HG02759 (cell line): ENCODE measurements around the gene HAO1.
"Not testable (repeated sequence)": the region's sequence is repeated elsewhere in the genome, so short reads cannot be mapped to it uniquely, and the experiment has no call there.

Experiments used
- ATAC-seq: cut with Tn5 transposase; IDR thresholded peaks from one replicate; pipeline ENCODE4 v1.9.1; 2021; ENCODE audit warnings: mild to moderate bottlenecking, moderate library complexity; ENCODE audit not compliant: unreplicated experiment

The HAO1 gene

DNA sequence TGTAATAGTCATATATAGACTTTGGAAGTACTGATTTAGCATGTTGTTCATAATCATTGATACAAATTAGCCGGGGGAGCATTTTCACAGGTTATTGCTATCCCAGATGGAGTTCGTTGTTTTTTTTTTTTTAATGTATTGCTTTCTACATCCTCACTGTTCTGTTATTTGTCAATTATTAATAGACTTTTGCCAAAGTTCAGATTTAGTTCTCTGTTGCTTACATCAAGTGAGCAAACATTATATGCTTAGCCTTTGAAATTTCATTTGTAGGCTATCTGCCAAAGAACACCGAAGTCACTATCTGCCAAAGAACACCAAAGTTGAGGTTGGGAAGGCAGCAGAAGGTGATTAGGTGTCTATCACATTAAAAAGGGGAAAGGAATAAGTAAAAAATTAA, at the start of gene HAO1:
TSS of gene HAO1 (minus strand) at position 118 of the 400 bp plus-strand sequence. CDS start at position 82, 36 bp downstream.
- no peak for ATAC-seq

DNA sequence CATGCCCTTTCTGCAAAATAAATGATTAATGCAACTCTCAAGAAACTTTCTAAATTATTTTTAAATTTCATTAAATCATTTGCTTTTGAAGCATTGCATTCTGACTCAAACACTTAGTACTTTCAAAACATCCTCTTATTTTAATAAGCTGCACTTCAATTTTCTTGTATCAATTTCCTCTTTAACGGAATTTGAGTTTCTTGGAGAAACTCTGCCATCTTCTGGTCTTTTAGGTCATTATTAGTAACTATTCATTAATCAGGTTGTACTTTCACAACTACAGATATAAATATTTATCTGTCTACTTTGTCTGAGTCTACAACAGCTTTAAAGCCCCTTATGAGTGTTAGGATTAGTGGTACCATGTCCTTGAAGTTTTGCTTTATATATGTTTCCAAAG, 49.1 kb upstream of the HAO1 start:
- no peak for ATAC-seq

DNA sequence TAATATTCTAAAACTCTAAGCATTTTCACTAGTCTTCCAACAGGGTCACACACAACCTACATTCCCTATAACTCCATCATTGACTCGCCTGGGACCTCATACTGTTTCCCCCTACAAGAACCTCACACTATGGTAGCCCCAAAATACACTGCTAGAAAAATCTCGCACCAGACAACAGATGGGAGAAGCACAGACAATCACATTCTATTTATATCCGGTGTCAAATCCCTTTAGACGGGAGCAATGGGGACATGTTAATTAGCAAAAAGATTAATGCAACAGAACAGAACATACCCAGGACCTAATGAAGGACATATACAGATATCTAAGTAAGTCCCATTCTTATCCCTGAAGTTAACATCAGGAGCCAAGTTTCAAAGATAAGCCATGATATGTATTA, 45.7 kb upstream of the HAO1 start:
- no peak for ATAC-seq

DNA sequence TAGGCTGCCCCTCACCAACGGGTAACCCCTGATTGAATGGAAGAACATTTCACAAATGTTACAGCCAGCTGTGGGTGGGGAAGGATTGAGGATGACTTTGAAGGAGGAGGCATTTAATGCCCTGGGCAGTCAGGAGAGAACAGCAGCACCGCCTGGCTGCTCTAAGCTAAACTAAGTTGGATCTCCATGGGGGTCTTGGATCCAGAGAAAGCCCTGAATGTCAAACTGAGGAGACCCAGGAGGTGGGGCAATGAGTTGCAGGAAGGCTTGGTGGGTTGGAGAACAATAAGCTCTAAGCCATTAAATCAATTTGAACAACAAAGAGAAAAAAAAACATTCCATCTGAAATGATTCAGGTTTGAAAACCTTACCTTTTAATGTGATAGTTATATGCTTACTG, 43.9 kb upstream of the HAO1 start:
- ATAC-seq: no peak

DNA sequence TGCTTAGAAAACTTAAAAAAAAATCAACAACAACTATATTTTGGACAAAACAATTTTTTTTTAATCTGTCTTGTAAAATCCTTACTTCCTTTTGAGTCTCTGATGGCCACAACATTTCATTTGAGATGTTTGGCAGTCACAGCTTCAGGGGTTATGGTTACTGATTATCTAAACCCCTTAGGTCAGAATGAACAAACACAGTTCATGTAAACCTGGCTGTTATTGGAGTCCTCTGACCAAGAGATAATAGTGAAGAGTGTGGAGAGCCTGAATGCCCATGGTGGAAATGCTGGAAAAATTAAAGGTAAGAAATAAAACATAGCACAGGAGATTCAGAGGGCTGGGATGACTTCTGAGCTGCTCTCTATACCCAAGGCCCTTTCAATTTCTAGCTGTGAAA, 41.1 kb upstream of the HAO1 start:
- ATAC-seq: no peak

DNA sequence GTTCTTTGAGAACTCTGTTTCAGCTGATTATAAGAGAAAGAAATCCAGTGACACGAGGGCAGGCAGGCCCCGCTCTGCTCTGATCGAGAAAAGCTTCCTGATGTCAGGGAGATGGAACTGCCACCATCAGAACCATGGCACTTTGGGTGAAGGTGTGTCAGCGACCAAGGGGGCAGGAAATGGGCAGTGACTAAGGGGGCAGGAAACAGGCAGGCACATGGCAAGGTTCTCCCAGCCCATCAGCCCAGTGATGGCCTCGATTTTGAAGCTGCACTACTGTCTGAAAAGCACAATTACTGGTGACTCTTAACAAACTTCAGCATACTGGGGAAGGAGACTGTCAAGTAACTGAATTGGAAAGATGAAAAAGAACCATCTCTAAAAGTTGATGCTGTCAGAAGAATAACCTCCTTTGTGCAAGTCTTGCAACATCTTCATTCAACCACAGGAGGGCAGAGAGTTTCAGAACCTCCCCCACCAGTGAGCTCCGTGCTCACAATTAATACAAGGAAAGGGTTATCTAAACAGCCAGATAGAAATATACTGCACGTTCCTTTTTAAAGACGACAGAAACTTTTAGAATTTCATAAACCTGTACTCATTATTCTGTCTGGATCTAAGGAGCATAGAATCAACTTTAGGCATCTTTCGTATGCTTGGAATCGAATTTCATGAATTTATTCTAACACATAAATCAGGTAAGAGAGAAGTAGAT, 40.2 kb upstream of the HAO1 start:
- peak; percentile 65 for ATAC-seq

DNA sequence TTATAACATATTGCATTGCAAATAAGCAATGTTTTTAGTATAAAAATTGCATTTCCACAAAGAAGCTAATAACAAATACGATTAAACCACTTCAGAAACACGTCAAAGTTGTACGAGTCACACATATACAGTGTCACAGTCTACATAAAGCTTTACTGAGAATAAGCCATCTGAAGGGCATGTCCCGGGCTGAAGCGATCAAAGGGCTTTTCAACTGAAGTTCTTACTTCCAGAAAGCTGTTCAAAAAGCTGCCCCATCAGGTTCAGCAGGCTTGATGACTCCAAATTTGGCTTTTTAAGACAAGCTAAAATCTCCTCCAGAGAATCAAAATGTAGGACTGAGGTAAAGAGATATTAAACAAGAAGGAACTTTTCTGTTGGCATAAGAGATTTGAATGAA, 37.5 kb upstream of the HAO1 start:
- no peak for ATAC-seq

DNA sequence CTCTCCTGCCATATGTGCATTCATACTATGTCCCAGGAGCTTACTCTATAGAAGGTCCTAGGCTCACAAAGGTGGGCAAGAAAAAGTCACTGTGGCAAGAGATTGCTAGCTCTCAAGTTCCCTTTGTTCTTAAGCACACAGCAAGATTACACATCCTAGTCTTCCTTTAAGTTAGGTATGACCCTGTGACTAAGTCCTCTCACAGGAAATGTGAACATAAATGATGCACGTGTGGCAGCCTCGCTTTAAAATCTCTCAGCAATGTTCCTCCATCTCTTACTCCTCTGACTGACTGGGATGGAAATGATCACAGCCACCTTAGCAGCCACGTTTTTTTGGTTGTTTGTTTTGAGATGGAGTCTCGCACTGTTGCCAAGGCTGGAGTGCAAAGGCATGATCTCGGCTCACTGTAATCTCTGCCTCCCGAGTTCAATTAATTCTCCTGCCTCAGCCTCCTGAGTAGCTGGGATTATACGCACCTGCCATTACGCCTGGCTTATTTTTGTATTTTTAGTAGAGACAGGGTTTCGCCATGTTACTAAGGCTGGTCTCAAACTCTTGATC, 35.7 kb upstream of the HAO1 start:
- no peak for ATAC-seq

DNA sequence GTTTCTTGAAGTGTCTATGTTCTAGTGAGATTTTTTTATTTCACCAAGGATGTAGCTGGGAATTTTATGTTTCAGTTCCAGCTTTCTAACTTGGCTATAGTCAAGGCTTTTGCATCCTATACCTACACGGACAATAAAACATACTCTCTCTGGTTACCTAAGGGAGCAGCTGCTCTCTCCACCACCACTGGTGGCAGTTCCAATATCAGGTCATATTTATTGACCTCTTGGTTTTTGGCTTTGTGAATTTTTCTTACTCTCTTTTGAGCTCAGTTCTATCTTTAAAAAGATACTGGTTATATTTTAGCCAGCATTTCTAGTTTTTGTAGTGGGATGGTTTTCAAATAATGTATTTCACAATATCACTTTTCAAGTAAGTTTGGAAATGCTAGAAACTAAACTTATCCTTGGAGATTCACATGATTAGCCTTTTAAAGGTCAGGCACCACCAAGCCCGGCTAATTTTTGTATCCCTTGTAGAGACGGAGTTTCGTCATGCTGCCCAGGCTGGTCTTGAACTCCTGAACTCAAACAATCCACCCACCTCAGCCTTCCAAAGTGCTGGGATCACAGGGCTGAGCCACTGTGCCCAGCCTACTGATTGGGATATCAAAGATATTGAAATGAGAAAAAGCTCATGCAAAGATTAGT, 34.7 kb upstream of the HAO1 start:
- ATAC-seq: no peak

DNA sequence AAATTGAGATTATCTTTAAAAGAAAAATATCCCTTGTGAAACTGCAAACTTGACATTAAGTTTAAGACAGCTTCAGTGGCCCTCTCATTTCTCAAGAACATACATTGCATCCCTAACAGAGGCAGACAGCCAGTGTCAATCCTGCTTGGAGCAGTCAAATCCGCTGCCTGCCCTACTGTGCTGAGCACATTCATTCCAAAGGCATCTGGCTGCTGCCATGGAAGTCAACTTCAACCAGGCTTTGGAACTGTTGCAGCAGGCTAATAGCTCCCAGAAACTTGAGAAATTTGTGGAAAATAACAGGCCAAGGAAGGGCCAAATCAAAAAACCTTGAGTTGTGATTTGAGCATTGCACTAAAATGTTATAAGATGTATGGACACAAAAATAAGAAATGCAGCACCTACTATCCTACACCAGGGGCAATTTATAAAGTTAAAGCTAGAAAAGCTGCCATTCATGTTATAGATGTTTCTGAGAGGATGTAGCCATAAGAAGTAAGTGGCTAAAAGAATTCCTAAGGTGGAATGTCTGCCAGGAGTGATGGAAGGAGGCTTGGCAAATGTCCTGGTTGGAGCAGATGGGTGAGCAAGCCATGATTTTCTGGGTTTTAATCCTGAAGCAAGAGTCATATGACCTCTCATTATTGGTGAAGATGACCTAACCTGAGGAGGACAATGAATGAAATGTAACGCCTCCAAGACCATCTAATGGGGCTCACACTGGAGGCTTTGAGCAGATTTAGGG, 31.4 kb upstream of the HAO1 start:
- no peak for ATAC-seq

DNA sequence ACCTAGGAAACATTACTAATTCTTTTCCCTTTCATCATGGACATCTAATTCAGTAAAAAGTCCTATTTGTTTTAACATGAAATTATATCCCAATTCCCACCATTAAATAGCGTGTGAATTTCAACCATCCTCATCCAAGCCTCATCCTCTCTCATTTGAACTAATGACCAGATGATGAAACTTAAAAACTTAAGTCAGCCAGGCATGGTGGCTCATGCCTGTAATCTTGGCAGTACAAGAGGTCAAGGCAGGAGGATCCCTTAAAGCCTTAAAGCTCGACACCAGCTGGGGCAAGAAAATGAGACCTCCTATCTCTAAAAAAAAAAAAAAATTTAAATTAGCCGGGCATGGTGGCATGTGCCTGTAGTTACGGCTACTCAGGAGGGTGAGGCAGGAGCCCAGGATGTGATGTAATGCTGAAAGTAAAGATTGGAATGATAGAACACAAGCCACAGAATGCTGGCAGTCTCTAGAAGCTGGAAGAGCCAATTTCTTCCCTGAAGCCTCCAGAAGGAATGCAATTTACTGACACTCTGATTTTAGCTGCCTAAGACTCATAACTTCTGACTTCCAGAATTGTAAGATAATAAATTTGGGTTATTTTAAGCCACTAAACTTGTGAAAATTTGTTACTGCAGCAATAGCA, 27.1 kb upstream of the HAO1 start:
- no peak for ATAC-seq

DNA sequence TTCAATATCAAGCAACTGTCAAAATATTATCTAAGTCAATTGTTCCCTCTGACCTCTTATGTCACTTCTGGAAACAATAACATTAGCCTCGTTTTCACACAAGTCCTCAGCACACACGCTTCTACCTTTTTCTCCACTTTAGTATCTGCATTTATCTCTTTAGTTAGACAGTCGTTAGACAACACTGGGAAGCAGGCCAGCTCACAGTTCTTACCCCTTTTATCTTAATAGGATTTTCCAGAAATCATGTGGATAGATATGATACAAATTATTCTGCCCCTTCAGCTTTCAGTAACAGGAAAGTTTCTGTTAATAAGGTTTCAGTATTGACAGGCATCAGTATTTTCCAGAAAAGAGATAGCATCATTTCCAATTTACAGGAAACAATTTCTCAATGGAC, 25.9 kb upstream of the HAO1 start:
- no peak for ATAC-seq

DNA sequence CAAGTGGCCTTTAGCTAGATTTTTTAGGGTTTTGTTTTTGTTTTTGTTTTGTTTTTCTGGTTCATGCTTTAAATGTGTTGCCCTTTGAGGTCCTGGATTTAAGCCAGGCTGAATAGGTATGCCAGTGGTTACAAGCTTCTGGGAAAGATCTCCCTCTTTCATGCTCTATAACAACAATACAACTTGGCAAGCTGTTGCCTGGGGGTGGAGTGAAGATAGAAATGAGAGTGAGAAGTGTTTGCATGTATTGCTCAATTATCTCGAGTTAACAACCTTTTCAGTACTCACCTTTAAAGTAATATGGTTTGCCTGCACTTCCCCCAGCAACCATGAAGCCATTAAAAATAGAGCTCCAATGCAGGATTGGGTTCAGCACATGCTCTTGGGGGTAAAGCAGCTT, 19.2 kb upstream of the HAO1 start:
- no peak for ATAC-seq

DNA sequence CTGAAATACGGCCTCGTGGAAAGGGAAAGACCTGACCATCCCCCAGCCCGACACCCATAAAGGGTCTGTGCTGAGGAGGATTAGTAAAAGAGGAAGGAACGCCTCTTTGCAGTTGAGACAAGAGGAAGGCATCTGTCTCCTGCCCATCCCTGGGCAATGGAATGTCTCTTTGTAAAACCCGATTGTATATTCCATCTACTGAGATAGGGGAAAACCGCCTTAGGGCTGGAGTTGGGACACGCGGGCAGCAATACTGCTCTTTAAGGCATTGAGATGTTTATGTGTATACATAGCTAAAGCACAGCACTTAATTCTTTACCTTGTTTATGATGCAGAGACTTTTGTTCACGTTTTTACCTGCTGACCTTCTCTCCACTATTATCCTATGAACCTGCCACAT, 16.3 kb upstream of the HAO1 start:
- ATAC-seq: not testable (repeated sequence)

DNA sequence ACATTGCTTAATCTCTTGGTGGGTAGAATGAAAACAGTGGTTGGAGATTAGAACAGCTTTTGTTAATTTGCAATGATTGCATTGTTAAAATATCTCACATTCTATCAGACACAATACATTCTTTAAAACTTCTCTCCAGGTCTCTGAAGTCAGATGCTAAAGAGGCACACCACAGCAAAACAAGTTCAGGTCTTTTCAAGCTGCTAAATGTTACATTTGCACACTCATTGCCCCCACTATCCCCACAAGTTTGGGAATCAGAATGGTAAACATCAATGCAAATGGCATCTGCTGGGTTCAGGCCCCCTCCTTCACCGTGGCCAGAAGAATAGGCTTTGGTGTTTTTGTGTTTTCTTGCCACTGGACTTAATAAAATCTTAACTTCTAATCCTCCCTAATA, 10.1 kb upstream of the HAO1 start:
- no peak for ATAC-seq

DNA sequence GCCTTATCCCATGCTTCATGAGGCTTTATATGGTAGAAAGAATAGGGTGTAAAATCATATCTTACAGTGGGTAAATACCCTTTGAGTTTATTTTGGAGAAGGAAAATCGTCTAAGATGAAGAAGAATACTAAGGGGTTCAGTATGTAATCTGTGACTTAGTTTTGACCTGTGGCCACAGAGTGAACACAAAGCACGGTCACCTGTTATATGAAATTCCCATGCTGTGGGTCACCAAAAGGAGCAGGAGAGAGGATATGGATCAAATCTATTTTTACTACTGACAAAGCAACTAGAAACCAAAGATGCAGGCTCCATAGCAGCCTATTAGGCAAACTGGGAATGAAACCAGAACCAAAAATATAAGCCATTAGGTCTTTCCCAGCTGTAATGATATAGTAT, 3.6 kb upstream of the HAO1 start:
- no peak for ATAC-seq

DNA sequence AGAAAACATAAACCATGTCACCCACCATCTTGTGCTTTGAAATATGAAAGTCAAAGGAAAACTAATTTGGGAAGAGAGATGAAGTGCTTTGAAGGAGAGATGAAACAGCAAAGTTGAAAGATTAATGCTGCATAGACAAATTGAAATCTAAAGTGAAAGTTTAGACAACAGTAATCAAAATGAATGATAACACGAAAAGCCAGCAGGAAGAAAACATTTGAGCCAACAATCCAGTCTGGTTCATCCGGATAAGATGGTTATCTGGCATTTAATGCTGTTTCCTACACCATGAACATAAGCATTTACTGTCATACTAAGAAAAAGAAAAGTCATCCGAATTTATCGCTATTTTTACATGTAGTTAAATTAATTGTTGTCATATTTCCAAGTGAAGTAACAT, 595 bp downstream of the HAO1 start:
- no peak for ATAC-seq

DNA sequence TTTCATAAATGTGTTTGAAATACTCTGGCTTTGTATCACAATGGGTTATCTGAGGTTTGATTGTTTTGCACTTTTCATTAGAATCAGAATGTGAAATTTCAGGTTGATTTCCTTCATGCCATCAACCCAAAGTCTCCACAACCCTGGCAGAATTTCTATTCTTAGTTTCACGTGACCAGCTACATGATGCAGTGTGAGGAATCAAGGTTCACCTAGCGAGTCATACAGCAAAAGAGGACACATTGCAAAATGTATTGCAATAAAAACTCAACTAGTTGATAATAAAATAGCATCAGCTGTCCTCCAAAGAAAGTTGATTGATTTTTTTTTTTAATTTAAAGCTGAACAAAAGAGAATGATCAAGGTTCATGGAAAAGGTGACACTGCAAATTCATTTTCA, 2.2 kb downstream of the HAO1 start:
- no peak for ATAC-seq

DNA sequence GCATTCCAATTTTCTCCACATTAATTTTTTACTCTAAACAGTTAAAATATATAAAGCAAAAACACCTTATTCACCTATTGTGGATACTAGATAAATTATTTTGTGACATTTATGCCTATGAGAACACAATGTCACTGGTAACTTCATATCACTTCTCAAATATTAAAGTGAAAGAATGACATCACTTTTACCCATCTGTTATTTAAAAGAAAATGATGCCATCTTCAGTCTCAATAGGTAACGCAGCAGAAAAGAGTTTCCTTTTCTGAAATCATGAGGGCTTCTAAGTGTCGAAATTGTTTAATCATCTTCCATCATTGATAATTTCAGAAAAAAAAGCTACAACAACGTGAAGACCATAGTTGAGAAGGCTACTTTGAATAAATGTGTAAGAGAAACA, 2.9 kb downstream of the HAO1 start:
- ATAC-seq: no peak

DNA sequence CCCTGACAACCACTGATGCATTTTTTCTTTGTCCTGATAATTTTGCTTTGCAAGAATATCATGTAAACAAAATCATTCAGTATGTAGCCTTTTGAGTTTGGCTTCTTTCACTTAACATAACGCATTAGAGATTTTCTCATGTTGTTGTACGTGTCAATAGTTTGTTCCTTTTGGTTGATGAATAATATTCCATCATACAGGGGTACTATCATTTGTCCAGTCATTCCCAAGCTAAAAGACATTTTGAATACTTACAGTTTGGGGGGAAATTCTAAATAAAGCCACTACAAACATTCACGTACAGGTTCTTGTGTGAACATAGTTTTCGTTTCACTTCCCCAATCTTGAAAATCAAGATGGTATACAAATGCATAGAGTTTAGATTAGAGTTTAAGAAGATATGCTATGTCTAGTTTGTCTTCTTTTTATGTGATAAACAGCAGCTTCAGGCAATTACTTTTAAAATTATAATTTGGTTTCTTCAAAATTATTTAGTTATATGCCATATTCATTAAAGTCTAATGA, 5.2 kb downstream of the HAO1 start:
- ATAC-seq: peak; percentile 49

DNA sequence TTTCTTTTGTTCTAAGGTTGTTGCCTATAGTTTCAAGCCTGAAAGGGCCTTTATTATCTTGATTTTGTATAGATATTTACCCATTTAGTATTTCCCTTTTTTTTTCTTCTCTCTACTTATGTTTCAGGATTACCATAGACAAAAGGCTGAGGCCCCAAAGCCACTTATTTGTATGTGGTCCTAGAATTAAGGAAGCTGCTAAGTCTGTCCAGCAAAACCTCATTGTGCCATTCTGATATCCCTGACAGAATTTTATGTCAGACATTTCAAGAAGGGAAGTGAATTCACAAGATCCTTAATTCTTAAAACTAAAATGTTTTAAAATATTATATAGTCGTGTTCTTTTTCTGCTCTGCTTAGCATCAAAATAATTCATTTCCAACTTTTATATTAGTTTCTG, 6.9 kb downstream of the HAO1 start:
- ATAC-seq: no peak
